ENCODE measurements around the gene POLH. TPM values are rescaled to one million over a fixed set of nuclear protein-coding genes. Genes with fewer than 3 reads are reported as not detected.

Gene POLH
- total RNA-seq, 2 experiments from 2014 or later: 67.3 to 93.5 TPM

GRCh38 chr6:43593938-43594337, 18.0 kb downstream of the POLH start:
- H3K36me3 ChIP-seq (ENCODE audit: insufficient read depth, low read length): peaks cover 94% of the 10 kb centered on the region
- H3K79me2 ChIP-seq (ENCODE audit: insufficient read depth, low read depth, low read length): peaks cover 14% of the 10 kb centered on the region; the same call in 1 of the 2 replicates
- no peaks in the 10 kb centered on the region for H3K4me1 ChIP-seq (ENCODE audit: insufficient read depth, low read length, poor library complexity, severe bottlenecking)
- ChIA-PET POLR2A (interaction anchor here (0.6 to 1.7 kb wide), 3 partner anchors 16 to 20 kb away, joined by 3 to 6 read pairs (median 5); no protein-coding TSS in a partner anchor), CTCF (ENCODE audit: unreplicated experiment) (no interaction called here)
- intact Hi-C loops (cut with micrococcal nuclease; ENCODE audit: unreplicated experiment): no loop called here
- TF ChIP-seq CTCF (conservative IDR thresholded peaks at IDR 0.05; ENCODE audit: low read length) (no peak), EZH2phosphoT487 (IDR thresholded peaks at IDR 0.05; ENCODE audit: borderline replicate concordance, low read depth, low read length) (no peak)
- DNase-seq (ENCODE audit: low spot score): no peak
- no peak overlapping the region for H3K4me3 ChIP-seq (ENCODE audit: low read depth, low read length, poor library complexity, severe bottlenecking)
- no peaks in the 10 kb centered on the region for H4K20me1 ChIP-seq (ENCODE audit: insufficient read depth, low read length)
- no peaks in the 10 kb centered on the region for H3K9me2 ChIP-seq (ENCODE audit: insufficient read depth, low read length)
- BruUV-seq (replicated peaks): no TSS peak
- H3K4me2 ChIP-seq (ENCODE audit: low read length): no peak overlapping the region
- H3K27ac ChIP-seq (ENCODE audit: low read depth, low read length, poor library complexity, severe bottlenecking): no peak overlapping the region
- no peaks in the 10 kb centered on the region for H3K9me3 ChIP-seq (ENCODE audit: low read length)
- no peak overlapping the region for H2AFZ ChIP-seq (ENCODE audit: low read length)

GRCh38 chr6:43600595-43600994, 24.6 kb downstream of the POLH start:
- Histone ChIP-seq H2AFZ (ENCODE audit: low read length) (no peak overlapping the region), H3K27ac (ENCODE audit: low read depth, low read length, poor library complexity, severe bottlenecking) (no peak overlapping the region), H3K4me2 (ENCODE audit: low read length) (no peak overlapping the region), H3K4me1 (ENCODE audit: insufficient read depth, low read length, poor library complexity, severe bottlenecking) (no peaks in the 10 kb centered on the region), H4K20me1 (ENCODE audit: insufficient read depth, low read length) (no peaks in the 10 kb centered on the region), H3K79me2 (ENCODE audit: insufficient read depth, low read depth, low read length) (no peaks in the 10 kb centered on the region), H3K9me3 (ENCODE audit: low read length) (no peaks in the 10 kb centered on the region), H3K4me3 (ENCODE audit: low read depth, low read length, poor library complexity, severe bottlenecking) (no peak overlapping the region), H3K36me3 (ENCODE audit: insufficient read depth, low read length) (peaks cover 90% of the 10 kb centered on the region), H3K9me2 (ENCODE audit: insufficient read depth, low read length) (no peaks in the 10 kb centered on the region)
- DNase-seq (ENCODE audit: low spot score): no peak
- BruUV-seq (replicated peaks): no TSS peak
- intact Hi-C loops (cut with micrococcal nuclease; ENCODE audit: unreplicated experiment): loop anchor here (10.0 kb wide), 1 partner anchor 56 kb away; no protein-coding TSS in a partner anchor
- ChIA-PET POLR2A (interaction anchor here (1.0 to 1.7 kb wide), 2 partner anchors 17 to 30 kb away, joined by 3 read pairs; no protein-coding TSS in a partner anchor), CTCF (ENCODE audit: unreplicated experiment) (no interaction called here)
- TF ChIP-seq EZH2phosphoT487 (IDR thresholded peaks at IDR 0.05; ENCODE audit: borderline replicate concordance, low read depth, low read length) (no peak), CTCF (conservative IDR thresholded peaks at IDR 0.05; ENCODE audit: low read length) (no peak)

- ChIA-PET CTCF (ENCODE audit: unreplicated experiment) (no interaction called here), POLR2A (interaction anchor here (0.5 to 0.6 kb wide), 2 partner anchors 11 to 97 kb away, joined by 4 to 5 read pairs; no protein-coding TSS in a partner anchor)
- Histone ChIP-seq H3K36me3 (ENCODE audit: insufficient read depth, low read length) (peaks cover 95% of the 10 kb centered on the region), H3K4me1 (ENCODE audit: insufficient read depth, low read length, poor library complexity, severe bottlenecking) (peaks cover 11% of the 10 kb centered on the region), H3K4me3 (ENCODE audit: low read depth, low read length, poor library complexity, severe bottlenecking) (no peak overlapping the region), H3K4me2 (ENCODE audit: low read length) (no peak overlapping the region), H2AFZ (ENCODE audit: low read length) (no peak overlapping the region), H3K9me2 (ENCODE audit: insufficient read depth, low read length) (no peaks in the 10 kb centered on the region), H3K9me3 (ENCODE audit: low read length) (no peaks in the 10 kb centered on the region), H3K27ac (ENCODE audit: low read depth, low read length, poor library complexity, severe bottlenecking) (no peak overlapping the region), H4K20me1 (ENCODE audit: insufficient read depth, low read length) (no peaks in the 10 kb centered on the region), H3K79me2 (ENCODE audit: insufficient read depth, low read depth, low read length) (no peaks in the 10 kb centered on the region)
- DNase-seq (ENCODE audit: low spot score): no peak
- intact Hi-C loops (cut with micrococcal nuclease; ENCODE audit: unreplicated experiment): loop anchor here (10.0 kb wide), 1 partner anchor 59 kb away; no protein-coding TSS in a partner anchor
- no TSS peak for BruUV-seq (replicated peaks)
- TF ChIP-seq EZH2phosphoT487 (IDR thresholded peaks at IDR 0.05; ENCODE audit: borderline replicate concordance, low read depth, low read length) (no peak), CTCF (conservative IDR thresholded peaks at IDR 0.05; ENCODE audit: low read length) (no peak)
These were observed 28.2 kb downstream of the POLH start for GRCh38 chr6:43604174-43604573.

All from OCI-LY7 (cell line).